ENCODE results near the gene CALN1.

Gene CALN1

GRCh38 chr7:72190919-72191318, 221.2 kb downstream of the CALN1 start:
- no peak for TF ChIP-seq CTCF (IDR thresholded peaks at IDR 0.05; ENCODE audit: control insufficient read depth, extremely low read depth, insufficient read depth)
- DNase-seq (ENCODE audit: low read depth): no peak
- no peak overlapping the region for H3K4me3 ChIP-seq (ENCODE audit: low read depth, low read length)

- no peak for TF ChIP-seq CTCF (IDR thresholded peaks at IDR 0.05; ENCODE audit: control insufficient read depth, extremely low read depth, insufficient read depth)
- no peak overlapping the region for H3K4me3 ChIP-seq (ENCODE audit: low read depth, low read length)
- no peak for DNase-seq (ENCODE audit: low read depth)
Observed at GRCh38 chr7:72190146-72190545, 222.0 kb downstream of the CALN1 start.

- DNase-seq (ENCODE audit: low read depth): no peak
- no peak for TF ChIP-seq CTCF (IDR thresholded peaks at IDR 0.05; ENCODE audit: control insufficient read depth, extremely low read depth, insufficient read depth)
- no peak overlapping the region for H3K4me3 ChIP-seq (ENCODE audit: low read depth, low read length)
Observed at GRCh38 chr7:72187179-72187578, 225.0 kb downstream of the CALN1 start.

- H3K4me3 ChIP-seq (ENCODE audit: low read depth, low read length): no peak overlapping the region
- peak; percentile 47 for TF ChIP-seq CTCF (IDR thresholded peaks at IDR 0.05; ENCODE audit: control insufficient read depth, extremely low read depth, insufficient read depth)
- DNase-seq (ENCODE audit: low read depth): peak; percentile 22
Observed at GRCh38 chr7:72183835-72184234, 228.3 kb downstream of the CALN1 start.

GRCh38 chr7:72182036-72182435, 230.1 kb downstream of the CALN1 start:
- H3K4me3 ChIP-seq (ENCODE audit: low read depth, low read length): no peak overlapping the region
- no peak for DNase-seq (ENCODE audit: low read depth)
- no peak for TF ChIP-seq CTCF (IDR thresholded peaks at IDR 0.05; ENCODE audit: control insufficient read depth, extremely low read depth, insufficient read depth)

GRCh38 chr7:72176875-72177274, 235.3 kb downstream of the CALN1 start:
- H3K4me3 ChIP-seq (ENCODE audit: low read depth, low read length): no peak overlapping the region
- no peak for DNase-seq (ENCODE audit: low read depth)
- no peak for TF ChIP-seq CTCF (IDR thresholded peaks at IDR 0.05; ENCODE audit: control insufficient read depth, extremely low read depth, insufficient read depth)

GRCh38 chr7:72170475-72170874, 241.7 kb downstream of the CALN1 start:
- no peak for DNase-seq (ENCODE audit: low read depth)
- no peak overlapping the region for H3K4me3 ChIP-seq (ENCODE audit: low read depth, low read length)

More at GRCh38 chr7:72170475-72170874, 241.7 kb downstream of the CALN1 start:
- TF ChIP-seq CTCF (IDR thresholded peaks at IDR 0.05; ENCODE audit: control insufficient read depth, extremely low read depth, insufficient read depth): no peak
